EH (cell line): ENCODE measurements around the gene PTCH2.
A peak's percentile ranks its signal among the peaks of the same experiment; 100 is the strongest.

Experiments used
- DNase-seq: peaks from one replicate; pipeline ENCODE4 v3.0.0-alpha.2; 2015; ENCODE audit warnings: low read depth

The PTCH2 gene, protein sequence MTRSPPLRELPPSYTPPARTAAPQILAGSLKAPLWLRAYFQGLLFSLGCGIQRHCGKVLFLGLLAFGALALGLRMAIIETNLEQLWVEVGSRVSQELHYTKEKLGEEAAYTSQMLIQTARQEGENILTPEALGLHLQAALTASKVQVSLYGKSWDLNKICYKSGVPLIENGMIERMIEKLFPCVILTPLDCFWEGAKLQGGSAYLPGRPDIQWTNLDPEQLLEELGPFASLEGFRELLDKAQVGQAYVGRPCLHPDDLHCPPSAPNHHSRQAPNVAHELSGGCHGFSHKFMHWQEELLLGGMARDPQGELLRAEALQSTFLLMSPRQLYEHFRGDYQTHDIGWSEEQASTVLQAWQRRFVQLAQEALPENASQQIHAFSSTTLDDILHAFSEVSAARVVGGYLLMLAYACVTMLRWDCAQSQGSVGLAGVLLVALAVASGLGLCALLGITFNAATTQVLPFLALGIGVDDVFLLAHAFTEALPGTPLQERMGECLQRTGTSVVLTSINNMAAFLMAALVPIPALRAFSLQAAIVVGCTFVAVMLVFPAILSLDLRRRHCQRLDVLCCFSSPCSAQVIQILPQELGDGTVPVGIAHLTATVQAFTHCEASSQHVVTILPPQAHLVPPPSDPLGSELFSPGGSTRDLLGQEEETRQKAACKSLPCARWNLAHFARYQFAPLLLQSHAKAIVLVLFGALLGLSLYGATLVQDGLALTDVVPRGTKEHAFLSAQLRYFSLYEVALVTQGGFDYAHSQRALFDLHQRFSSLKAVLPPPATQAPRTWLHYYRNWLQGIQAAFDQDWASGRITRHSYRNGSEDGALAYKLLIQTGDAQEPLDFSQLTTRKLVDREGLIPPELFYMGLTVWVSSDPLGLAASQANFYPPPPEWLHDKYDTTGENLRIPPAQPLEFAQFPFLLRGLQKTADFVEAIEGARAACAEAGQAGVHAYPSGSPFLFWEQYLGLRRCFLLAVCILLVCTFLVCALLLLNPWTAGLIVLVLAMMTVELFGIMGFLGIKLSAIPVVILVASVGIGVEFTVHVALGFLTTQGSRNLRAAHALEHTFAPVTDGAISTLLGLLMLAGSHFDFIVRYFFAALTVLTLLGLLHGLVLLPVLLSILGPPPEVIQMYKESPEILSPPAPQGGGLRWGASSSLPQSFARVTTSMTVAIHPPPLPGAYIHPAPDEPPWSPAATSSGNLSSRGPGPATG

DNA sequence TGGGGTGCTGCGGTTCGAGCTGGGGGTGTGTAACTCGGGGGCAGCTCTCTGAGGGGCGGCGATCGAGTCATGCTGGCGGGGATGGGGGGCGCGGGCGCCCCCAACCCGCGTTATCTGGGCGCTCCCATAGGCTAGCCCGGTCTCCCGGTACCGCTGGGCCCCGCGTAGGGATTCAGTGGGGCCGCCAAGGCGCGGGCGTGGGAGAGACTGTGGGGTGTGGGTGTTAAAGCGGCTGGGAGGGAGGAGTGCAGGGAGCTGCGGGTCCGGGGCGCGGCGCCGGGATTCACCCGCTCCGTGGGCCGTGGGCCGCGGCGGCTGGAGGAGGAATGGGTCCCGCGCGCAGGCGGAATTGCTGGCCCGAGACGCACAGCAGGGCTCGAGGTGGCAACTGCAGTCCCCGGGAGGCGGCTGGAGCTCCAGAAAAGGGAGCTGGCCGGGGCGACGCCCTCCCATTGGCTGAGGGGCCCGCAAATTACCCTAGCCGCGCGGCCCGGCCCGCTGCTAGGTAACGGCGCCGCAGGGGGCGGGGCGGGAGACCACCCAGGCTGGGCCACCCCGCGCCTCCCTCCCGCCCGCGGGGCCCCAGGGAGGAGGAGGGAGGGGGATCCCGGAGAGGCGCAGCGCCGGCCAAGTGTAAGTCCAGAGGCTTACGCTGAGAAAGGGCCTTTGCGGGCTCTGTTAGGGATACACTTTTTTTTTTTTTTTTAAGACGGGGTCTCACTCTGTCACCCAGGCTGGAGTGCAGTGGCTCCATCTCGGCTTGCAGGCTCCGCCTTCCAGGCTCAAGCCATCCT lies at the start of gene PTCH2:
Gene PTCH2 (minus strand): TSS at position 392 of the 794 bp plus-strand sequence. CDS start 321 bp downstream, at position 71.
- DNase-seq: peak; percentile 78

DNA sequence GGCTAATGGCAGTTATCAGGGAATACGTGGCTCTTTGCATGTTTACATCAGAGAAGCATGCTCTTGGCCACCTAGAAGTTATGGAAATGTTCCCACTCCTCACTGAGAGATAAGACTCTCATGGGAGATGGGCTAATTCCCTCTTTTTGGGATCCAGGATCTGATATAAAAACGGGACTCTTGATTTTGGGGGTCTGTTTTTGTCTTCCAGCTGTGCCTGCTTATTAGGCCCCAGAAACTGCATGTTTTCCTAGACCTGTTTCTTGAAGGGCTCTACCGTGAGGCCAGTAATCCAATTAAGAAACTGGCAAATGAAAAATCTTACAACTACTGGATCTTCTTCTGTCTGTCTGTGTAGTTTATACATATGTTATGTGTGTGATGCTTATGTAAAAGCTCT lies 47.0 kb upstream of the PTCH2 start:
- DNase-seq: no peak

DNA sequence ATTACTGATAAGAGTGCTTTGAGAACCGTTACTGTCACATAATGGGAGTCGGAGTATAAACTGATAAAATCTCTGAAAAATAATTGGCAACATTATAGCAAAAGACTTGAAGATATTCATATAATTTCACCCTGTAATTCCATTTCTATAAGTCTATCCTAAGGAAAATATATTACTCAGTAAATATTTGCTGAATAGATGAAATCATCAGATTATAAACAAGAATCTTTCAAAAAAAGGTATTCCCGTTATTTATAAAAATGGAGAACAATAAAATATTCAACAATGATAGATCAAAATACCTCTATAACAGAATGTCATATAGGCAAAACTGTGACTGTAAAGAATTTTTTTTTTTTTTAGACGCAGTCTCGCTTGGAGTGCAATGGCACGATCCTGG lies 42.4 kb upstream of the PTCH2 start:
- no peak for DNase-seq

DNA sequence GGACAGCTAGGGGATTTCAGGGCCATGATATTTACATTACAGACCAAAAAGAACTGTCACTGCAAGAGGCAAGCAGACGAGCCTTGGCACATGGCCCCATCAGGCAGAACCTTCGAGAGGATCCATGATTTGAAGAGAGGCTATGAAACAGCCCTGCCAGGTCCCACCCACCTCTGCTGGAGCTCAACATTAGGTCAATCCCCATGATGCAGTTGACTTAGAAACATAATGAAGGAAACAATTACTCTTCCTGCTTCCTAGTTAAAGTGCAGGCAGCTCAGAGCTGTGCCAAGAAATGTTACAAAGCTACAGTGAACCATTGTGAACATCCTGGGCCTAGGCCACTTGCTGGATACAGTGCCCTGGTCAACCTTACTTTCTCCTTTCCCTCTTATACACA lies 41.7 kb upstream of the PTCH2 start:
- DNase-seq: no peak

DNA sequence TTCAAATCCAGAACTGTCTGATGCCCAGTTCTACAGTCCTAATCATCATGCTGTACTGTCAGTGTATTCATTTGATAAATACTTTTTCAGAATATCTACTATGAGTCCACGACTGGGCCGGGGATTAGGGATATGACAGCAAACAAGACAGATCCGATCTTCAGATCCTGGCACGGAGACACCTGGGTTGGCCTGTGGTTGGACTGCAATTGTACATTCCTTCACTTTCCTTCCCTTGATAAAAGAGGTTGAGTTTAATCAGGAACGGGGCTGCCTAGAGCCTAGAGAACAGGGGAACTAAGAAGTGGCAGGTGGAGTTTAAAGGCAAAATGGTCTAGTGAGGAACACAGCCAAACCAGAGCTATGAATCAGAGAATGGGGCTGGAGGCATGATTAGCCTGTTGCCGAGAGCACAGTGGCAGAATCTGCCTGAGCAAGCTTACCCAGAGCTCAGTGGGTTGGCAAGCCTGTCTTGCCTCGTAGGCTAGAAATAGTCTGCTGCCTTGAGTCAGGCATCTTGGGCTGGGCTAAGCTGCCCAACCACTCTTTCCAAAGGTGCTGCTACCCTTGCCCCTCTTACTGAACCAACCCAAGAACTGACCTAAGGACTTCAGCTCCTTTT lies 38.1 kb upstream of the PTCH2 start:
- peak; percentile 61 for DNase-seq

DNA sequence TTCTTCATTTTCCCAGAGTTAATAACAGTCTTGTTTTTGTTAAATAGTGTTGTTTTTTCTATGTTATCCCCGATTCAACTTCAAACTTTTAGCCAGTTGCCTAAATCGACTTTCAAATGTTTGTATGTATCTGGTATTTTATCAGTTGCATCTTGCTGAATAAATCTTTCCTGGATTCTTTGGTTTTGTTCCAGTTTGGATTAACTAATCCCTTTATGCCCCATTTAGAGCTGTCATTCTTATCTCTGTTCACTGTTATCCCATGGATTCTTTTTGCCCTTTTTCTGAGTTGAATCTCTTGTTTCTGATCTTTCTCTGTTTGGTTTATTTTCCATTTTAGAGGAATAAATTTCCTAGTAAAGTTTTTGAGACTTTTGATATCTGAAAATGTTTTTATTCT lies 31.1 kb upstream of the PTCH2 start:
- no peak for DNase-seq

DNA sequence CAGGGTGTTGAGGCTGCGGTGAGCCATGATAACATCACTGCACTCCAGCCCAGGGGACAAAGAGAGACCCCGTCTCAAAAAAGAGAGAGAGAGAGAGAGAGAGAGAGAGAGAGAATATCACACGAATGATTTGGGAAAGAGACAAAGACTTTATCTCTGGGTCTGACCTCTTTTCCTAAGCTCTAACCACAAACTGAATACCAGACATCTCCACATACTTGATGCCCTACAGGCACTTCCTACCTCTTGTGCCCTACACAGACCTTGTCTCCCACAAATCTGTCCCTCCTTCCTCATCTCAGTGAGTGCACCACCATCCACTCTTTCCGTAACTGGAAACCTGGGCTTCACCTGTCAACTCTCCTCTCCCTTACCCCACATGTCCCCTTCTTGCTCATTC lies 27.0 kb upstream of the PTCH2 start:
- peak; percentile 17 for DNase-seq

DNA sequence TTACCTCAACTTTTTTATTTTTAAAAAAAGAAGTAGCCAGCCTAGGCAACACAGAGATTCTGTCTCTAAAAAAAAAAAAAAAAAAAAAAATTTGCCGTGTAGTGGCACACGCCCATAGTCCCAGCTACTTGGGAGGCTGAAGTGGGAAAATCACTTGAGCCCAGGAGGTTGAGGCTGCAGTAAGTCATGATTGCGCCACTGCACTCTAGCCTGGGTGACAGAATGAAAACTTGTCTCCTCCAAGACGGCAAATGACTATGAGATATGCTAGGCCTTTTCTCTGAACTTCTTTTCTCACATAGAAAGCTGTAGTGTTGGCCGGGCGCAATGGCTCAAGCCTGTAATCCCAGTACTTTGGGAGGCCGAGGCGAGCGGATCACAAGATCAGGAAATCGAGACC lies 24.7 kb upstream of the PTCH2 start:
- DNase-seq: no peak

DNA sequence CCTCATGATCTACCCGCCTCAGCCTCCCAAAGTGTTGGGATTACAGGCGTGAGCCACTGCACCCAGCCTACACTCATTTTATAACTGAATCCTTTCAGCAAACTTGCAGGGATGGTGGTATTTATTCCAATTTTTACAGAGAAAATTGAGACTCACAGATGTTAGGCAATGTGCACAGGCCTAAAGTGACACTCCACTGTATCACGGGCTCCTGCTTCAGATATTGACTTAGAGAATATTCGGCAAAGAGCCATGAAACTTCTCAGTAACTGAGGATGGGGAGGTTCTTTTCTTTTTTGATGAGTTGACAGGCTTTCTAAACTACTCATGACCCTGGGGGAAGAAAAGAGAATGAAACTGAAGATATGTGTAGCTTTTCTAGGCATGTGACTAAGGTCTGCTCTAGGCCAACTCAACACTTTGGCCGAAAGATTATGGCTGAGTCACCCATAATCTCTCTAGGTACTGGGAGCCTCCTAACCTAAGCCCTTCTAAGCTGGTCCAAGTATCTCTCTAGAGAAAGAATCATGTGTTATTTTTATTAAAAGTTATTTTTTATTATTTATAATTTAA lies 19.9 kb upstream of the PTCH2 start:
- DNase-seq: peak; percentile 45

DNA sequence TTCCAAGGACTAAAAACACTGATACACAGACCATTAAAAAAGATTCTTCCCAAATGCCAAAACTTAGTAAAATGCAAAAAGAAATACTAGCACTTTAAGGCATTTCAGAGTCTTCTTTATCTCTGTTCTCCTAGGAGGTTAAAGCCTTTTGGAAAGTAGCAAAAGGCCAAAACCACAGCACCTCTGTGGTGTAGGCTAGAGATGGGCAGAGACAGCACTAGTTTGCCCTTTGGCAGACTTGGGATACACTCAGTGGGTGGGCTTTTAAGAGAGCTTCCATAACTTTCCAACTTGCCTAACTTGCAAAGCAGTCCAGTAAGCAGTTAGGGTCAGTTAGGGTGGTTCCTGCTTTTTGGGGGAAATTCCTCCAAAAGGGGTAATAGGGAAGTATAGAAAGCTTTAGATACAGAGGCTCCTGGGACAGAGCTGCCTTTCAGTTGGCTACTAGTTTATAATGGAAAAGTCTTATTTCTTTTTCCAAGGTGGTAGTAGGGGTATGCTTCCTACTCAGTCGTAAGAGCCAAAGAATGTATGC lies 17.9 kb upstream of the PTCH2 start:
- peak; percentile 16 for DNase-seq

DNA sequence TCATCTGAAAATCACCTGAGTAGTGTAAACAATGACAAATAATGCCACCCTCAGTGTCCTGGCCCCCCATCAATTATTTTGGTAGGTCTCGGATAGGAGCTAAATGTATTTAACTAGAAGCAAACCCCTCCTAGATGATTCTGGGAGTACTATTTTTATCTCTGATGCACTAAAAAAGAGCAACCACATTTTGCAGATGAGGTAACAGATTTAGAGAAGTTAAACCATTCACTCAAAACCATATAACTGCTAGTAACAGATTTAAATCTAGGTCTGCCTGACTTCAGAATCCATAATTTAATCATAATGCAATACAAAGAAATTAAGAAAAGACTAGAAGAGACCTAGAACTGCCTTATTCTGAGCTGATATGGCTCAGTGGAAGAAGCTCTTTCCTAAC lies 17.3 kb upstream of the PTCH2 start:
- no peak for DNase-seq

DNA sequence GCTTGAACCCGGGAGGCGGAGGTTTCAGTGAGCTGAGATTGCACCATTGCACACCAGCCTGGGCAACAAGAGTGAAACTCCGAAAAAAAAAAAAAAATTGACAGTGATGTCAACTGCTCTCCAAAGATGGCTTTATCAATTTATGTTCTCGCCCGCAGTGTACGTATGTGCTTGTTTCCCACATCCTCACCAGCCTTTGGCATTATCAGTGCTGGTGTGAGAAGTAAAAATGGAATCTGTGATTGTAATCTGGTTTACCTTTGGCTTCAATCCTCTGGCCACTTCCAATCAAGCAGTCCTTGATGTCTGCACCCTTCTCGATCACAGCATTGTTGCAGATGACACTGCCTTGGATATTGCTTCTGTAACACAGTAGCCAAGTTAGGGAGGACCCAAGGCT lies 14.4 kb upstream of the PTCH2 start:
- no peak for DNase-seq

DNA sequence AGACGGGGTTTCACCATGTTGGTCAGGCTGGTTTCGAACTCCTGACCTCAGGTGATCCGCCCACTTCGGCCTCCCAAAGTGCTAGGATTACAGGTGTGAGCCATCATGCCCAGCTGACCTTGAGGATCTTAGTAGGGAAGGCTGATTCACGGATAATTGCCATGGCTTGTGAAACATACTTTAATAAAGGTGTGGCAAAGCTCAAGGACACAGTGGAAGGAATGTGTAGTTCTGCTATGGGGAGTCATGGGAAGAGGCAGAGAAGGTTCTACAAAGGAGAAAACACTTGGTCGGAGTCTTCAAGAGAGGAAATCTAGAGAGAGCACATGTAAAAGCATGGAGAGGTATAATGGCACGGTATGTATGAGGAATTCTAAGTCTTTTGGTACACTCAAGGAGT lies 12.7 kb upstream of the PTCH2 start:
- no peak for DNase-seq

DNA sequence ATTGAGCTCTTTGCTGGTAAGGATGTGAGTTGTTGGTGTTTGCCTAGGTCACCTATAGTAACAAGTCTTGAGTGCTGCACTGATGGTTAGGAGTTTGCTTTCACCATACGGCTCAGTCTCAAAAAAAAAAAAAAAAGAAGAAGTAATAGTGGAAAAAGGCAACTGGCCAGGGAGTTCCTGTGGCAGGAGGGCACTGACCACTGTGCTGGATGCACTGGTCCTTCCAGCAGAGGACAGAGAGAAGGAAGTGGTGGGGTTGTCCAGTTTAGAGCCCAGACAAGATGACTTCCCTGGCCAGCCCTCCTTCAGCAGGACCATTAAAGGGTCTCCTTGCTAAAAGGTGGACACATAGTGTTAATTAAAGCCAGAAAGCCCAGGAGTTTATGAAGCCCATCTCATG lies 11.9 kb upstream of the PTCH2 start:
- no peak for DNase-seq

DNA sequence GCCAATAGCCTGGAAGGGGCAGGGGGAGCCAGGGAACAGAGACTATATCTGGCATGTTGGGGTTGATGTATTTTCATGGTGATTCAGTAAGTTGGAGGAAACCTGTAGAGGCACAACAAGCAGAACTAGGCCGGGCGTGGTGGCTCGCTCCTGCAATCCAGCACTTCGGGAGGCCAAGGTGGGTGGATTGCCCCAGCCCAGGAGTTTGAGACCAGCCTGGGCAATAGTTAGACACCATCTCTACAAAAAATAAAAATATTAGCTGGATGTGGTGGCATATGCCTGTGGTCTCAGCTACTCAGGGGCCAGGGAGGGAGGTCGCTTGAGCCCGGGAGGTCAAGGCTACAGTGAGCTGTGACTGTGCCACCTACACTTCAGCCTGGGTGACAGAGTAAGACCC lies 10.1 kb upstream of the PTCH2 start:
- no peak for DNase-seq

DNA sequence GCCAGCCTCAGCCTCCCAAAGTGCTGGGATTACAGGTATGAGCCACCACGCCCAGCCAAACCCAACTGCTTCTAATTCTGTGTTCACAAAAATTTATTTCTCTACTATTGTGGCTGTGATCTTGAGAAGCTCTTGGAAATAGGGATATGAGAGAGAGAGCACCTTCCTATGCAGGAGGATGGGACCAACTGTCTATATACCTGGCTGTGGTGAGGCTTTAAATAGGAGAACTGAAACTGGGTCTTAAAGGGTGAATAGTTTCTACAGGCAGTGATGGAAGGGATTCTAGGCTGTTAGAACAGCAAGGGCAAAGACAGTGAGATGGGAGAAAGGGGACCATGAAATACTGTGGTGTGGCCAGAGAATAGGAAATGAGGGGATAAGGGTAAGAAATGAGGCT lies 8.3 kb upstream of the PTCH2 start:
- DNase-seq: no peak

DNA sequence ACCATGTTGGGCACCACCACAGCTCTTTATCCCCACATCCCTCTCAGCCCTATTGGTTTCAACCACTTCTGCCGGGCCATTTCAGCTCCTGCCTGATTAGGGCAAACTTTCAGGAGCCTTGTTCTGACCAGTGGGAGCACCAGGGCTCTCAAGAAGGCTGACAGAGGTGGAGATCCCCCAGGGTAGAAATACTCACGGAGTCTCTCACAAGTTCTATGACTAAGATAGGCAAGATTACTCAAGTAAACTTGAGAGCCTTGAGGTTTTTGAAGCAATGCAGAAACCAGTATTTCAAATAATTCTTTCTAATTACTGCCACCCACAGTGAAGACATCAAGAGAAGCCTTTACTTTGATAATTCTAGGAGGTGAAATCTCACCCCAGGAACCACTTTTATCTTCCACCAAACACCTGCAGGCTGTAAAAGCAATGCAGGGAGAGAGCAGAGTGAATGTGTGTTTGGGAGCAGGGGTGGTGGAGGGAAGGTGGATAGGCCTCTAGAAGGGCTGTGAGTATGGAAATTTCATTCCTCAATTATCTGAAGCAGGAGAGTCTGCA lies 6.6 kb upstream of the PTCH2 start:
- DNase-seq: peak; percentile 24

DNA sequence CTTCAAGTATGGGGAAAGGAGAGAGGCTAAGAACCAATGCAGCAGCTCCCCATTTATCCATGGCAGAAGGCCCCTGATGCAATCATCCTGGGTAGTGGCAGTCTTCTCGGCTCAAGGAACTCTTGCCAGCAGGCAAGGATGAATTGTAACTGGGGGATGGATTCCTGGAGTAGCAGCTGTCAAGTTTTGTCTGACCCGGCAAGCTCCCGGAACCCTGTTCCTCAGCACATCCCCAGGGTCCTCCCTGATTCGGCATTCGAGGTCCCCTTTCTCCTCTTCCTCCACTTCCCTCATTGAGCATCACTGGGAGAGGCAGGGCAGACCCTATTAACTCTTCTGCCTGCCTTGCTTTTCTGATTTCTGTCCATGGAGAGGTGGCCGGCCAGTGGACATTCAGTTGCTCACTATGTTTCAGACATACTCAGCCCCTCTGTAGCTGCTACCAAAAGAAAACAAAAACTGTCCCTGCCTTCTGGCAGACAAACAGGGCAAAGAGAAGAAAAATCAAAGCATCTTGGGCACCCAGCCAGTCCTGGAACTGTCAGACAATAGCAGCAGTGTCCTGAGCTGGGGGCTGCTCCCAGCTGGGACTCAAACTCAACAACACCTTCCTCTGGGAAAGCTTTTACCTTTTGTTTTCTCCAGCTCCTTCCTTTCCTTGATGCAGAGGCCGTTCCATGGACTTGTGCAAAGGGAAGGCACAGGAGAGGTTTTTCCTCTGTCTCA lies 5.6 kb upstream of the PTCH2 start:
- DNase-seq: no peak

DNA sequence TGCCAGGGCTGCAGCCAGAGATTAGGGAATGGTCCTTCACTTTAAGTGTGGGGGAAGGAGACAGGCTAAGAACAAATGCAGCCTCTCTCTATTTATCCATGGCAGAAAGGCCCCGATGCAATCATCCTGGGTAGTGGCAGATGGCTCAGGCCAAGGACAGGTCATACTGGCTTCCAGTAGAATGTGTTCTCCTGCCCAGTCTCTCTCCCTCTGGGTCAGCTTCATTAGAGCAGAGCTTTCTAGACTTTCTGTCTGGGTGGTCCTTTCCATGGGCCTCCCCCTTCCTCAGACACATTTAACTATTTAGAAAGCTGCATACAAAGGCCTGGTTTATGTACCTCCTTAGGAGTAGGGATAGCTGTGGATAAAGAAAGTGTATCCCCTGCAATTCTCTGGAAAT lies 4.8 kb upstream of the PTCH2 start:
- DNase-seq: no peak

DNA sequence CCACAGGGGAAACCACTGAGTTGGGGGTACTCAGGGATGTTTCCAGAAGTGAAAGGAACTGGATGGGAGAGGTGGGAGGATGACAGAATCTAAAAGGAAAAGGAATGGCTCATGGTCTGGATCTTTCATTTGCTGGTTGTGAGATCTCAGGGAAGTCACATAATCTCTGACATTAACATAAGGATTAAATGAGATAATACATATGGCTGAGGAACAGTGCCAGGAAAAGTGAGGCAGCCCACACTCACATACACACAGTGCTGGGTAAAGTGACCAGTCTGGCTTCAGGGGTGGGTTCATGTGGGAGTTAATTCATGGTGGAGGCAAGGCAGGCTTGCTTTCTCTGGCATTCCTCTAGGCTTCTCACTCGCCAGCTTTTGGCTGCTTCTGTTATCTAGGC lies 3.9 kb upstream of the PTCH2 start:
- no peak for DNase-seq
